HepG2 (cell line): ENCODE data around the gene GPS1. TPM values are rescaled to one million over a fixed set of nuclear protein-coding genes. Genes with fewer than 3 reads are reported as not detected.

ENCODE experiments used
- FOXC1 ChIP-seq: sonication (generic); formaldehyde crosslinking; IDR thresholded peaks from 2 replicates; pipeline ENCODE4 v1.8.0; 2022; ENCODE audit warnings: mild to moderate bottlenecking, missing genetic modification reagents, borderline replicate concordance
- MAZ ChIP-seq, 2 experiments: sonication (generic) in 1 of 2; formaldehyde crosslinking in 1 of 2; IDR thresholded peaks; 2 replicates each; pipeline versions ENCODE4 v1.5.0 to v1.6.1; 2012 to 2020; ENCODE audit warnings: low read depth in 2 of 2, mild to moderate bottlenecking in 2 of 2, borderline replicate concordance in 1 of 2, improper control_type of control experiment in 1 of 2, low read length in 1 of 2, missing genetic modification reagents in 1 of 2, moderate library complexity in 1 of 2
- NR2F1 ChIP-seq, 2 experiments: fragments of 450-650 bp in 1 of 2; formaldehyde crosslinking in 1 of 2; IDR thresholded peaks; 2 replicates each; pipeline versions ENCODE4 v1.5.0 to v1.6.1; 2016 to 2020; ENCODE audit warnings: mild to moderate bottlenecking in 1 of 2, missing compliant biosample characterization in 1 of 2, missing genetic modification reagents in 1 of 2, moderate library complexity in 1 of 2
- PAWR ChIP-seq: sonication (generic); formaldehyde crosslinking; IDR thresholded peaks from 2 replicates; pipeline ENCODE4 v1.4.0; 2020; ENCODE audit warnings: missing genetic modification reagents, mild to moderate bottlenecking, borderline replicate concordance
- PCBP2 ChIP-seq: fragments of 200-400 bp; formaldehyde crosslinking; optimal IDR thresholded peaks from 2 replicates; pipeline ENCODE3; 2018; ENCODE audit warnings: low read length, low read depth; ENCODE audit not compliant: poor library complexity, severe bottlenecking
- PHF20 ChIP-seq: sonication (generic); formaldehyde crosslinking; IDR thresholded peaks from 2 replicates; pipeline ENCODE4 v1.5.0; 2020; ENCODE audit warnings: mild to moderate bottlenecking, missing genetic modification reagents
- RXRB ChIP-seq: IDR thresholded peaks from 2 replicates; pipeline ENCODE4 v1.6.1; 2016; ENCODE audit warnings: borderline replicate concordance, missing genetic modification reagents, missing compliant biosample characterization
- SSRP1 ChIP-seq: IDR thresholded peaks from 2 replicates; pipeline ENCODE4 v1.6.1; 2016; ENCODE audit warnings: control low read depth
- ZNF263 ChIP-seq: sonication (generic); formaldehyde crosslinking; IDR thresholded peaks from 2 replicates; pipeline ENCODE4 v1.4.0; 2020; ENCODE audit warnings: missing genetic modification reagents
- ZNF329 ChIP-seq: sonication (generic); formaldehyde crosslinking; IDR thresholded peaks from 2 replicates; pipeline ENCODE4 v1.9.0; 2021; ENCODE audit warnings: low read depth, mild to moderate bottlenecking, missing genetic modification reagents
- ZNF776 ChIP-seq: sonication (generic); formaldehyde crosslinking; IDR thresholded peaks from 2 replicates; pipeline ENCODE4 v1.4.0; 2020; ENCODE audit warnings: mild to moderate bottlenecking, missing genetic modification reagents
- ZSCAN9 ChIP-seq: IDR thresholded peaks from 2 replicates; pipeline ENCODE4 v1.6.1; 2016; ENCODE audit warnings: borderline replicate concordance
- polyA plus RNA-seq, 8 experiments: library from polyadenylated mRNA; depleted of rRNA in 3 of 8; stranded (reverse) in 7 of 8; unstranded in 1 of 8; fragments of >200 nt; fragmentation: Illumina TruSeq in 4 of 8; extraction: Trizol in 4 of 8; gene quantifications; 2 replicates each; pipeline versions ENCODE4 v1.2.1 to v1.2.3, GENCODE V29; 2011 to 2016; ENCODE audit warnings: low read depth in 4 of 8, missing spikeins in 1 of 8, mixed read lengths in 1 of 8; ENCODE audit not compliant: insufficient read depth in 1 of 8
- total RNA-seq, 5 experiments: library from RNA; depleted of rRNA; stranded (reverse); fragments of >200 nt; fragmentation: Illumina TruSeq; extraction: Trizol; gene quantifications; 2 replicates each; pipeline ENCODE4 v1.2.3, GENCODE V29; 2016; ENCODE audit warnings: low read depth in 1 of 5
- TF ChIP-seq, protein P1 (sequence below): sonication (generic); formaldehyde crosslinking; IDR thresholded peaks from 2 replicates; pipeline ENCODE4 v1.4.0; 2020; ENCODE audit warnings: mild to moderate bottlenecking, missing genetic modification reagents
- TF ChIP-seq, protein P2 (sequence below): sonication (generic); formaldehyde crosslinking; IDR thresholded peaks from 2 replicates; pipeline ENCODE4 v1.4.0; 2020; ENCODE audit warnings: mild to moderate bottlenecking, missing genetic modification reagents
- TF ChIP-seq, protein P3 (sequence below): sonication (generic); formaldehyde crosslinking; IDR thresholded peaks from 2 replicates; pipeline ENCODE4 v1.5.0; 2020; ENCODE audit warnings: mild to moderate bottlenecking, missing genetic modification reagents, borderline replicate concordance
- TF ChIP-seq, protein P4 (sequence below): sonication (generic); formaldehyde crosslinking; IDR thresholded peaks from 2 replicates; pipeline ENCODE4 v1.5.0; 2020; ENCODE audit warnings: missing genetic modification reagents, mild to moderate bottlenecking, borderline replicate concordance

GPS1 gene
- total and polyA plus RNA-seq, 2 of the 13 experiments (the other 11 are each of a cell fraction or from before 2014, with no cell fraction given) = 124 to 128 TPM

DNA sequence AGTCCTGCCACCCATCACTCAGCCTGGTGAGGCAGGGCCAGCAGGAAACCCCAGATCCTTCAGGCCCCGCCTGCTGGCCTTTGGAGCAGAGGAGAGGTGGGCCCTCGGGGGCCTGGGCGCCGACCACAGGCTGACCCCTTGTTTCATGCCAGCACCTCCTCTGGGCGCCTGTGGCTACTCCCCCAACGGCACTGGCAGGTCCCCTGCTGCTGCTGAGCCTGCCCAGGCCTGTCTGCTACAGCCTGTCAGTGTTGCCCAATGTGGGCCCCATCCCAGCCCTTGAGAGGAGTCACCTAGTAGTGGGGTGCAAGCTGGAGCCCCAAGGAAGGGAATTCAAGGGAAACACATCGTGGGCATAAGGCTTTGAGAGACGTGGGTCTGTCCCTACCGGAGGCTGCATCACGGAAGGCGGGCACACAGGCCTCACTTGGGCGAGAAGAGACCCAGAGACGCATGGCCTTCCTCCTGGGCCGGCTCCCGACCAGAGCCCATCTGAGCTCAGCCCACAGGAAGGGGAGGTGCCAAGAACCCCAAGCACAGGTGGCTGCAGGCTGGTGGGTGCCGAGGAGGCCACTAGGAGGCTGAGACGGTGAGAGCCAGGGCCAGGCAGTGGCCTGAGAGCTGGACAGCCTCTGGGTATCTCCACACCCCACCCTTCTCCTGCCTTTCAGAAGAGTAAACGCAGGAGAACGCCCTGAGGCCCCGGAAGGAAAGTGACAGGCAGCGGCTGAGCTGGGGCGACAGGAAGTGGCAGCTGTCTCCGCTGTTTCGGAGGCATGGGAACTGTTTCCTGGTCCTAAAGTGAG is 54.4 kb downstream of the GPS1 start (continued):
- TF ChIP-seq, protein P1, sequence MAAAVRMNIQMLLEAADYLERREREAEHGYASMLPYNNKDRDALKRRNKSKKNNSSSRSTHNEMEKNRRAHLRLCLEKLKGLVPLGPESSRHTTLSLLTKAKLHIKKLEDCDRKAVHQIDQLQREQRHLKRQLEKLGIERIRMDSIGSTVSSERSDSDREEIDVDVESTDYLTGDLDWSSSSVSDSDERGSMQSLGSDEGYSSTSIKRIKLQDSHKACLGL (CRISPR knock-in tag) = peak; percentile 79; the same call in 1 of the 2 replicates
- TF ChIP-seq FOXC1 (CRISPR knock-in tag) = peak; percentile 85
- TF ChIP-seq ZSCAN9 (CRISPR knock-in tag) = peak; percentile 78; the same call in 1 of the 2 replicates
- peak; percentile 69; the same call in 1 of the 2 replicates for TF ChIP-seq MAZ (IDR thresholded peaks at IDR 0.05; ENCODE audit: borderline replicate concordance, low read depth, low read length)
- TF ChIP-seq MAZ (CRISPR knock-in tag; IDR thresholded peaks at IDR 0.05; ENCODE audit: low read depth) = peak; percentile 91
- TF ChIP-seq RXRB (CRISPR knock-in tag) = peak; percentile 75
- peak; percentile 83; the same call in 1 of the 2 replicates for TF ChIP-seq ZNF776 (CRISPR knock-in tag)
- no peak for TF ChIP-seq NR2F1 (CRISPR knock-in tag; IDR thresholded peaks at IDR 0.05)
- TF ChIP-seq ZNF263 (CRISPR knock-in tag) = peak; percentile 56
- 0 out of 2 replicates have a peak, but pooled peaks have one; percentile 45 for TF ChIP-seq PAWR
- no peak for TF ChIP-seq ZNF329
- TF ChIP-seq PHF20 (CRISPR knock-in tag) = peak; percentile 86
- TF ChIP-seq, protein P2, sequence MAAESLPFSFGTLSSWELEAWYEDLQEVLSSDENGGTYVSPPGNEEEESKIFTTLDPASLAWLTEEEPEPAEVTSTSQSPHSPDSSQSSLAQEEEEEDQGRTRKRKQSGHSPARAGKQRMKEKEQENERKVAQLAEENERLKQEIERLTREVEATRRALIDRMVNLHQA (CRISPR knock-in tag) = no peak
- TF ChIP-seq, protein P3, sequence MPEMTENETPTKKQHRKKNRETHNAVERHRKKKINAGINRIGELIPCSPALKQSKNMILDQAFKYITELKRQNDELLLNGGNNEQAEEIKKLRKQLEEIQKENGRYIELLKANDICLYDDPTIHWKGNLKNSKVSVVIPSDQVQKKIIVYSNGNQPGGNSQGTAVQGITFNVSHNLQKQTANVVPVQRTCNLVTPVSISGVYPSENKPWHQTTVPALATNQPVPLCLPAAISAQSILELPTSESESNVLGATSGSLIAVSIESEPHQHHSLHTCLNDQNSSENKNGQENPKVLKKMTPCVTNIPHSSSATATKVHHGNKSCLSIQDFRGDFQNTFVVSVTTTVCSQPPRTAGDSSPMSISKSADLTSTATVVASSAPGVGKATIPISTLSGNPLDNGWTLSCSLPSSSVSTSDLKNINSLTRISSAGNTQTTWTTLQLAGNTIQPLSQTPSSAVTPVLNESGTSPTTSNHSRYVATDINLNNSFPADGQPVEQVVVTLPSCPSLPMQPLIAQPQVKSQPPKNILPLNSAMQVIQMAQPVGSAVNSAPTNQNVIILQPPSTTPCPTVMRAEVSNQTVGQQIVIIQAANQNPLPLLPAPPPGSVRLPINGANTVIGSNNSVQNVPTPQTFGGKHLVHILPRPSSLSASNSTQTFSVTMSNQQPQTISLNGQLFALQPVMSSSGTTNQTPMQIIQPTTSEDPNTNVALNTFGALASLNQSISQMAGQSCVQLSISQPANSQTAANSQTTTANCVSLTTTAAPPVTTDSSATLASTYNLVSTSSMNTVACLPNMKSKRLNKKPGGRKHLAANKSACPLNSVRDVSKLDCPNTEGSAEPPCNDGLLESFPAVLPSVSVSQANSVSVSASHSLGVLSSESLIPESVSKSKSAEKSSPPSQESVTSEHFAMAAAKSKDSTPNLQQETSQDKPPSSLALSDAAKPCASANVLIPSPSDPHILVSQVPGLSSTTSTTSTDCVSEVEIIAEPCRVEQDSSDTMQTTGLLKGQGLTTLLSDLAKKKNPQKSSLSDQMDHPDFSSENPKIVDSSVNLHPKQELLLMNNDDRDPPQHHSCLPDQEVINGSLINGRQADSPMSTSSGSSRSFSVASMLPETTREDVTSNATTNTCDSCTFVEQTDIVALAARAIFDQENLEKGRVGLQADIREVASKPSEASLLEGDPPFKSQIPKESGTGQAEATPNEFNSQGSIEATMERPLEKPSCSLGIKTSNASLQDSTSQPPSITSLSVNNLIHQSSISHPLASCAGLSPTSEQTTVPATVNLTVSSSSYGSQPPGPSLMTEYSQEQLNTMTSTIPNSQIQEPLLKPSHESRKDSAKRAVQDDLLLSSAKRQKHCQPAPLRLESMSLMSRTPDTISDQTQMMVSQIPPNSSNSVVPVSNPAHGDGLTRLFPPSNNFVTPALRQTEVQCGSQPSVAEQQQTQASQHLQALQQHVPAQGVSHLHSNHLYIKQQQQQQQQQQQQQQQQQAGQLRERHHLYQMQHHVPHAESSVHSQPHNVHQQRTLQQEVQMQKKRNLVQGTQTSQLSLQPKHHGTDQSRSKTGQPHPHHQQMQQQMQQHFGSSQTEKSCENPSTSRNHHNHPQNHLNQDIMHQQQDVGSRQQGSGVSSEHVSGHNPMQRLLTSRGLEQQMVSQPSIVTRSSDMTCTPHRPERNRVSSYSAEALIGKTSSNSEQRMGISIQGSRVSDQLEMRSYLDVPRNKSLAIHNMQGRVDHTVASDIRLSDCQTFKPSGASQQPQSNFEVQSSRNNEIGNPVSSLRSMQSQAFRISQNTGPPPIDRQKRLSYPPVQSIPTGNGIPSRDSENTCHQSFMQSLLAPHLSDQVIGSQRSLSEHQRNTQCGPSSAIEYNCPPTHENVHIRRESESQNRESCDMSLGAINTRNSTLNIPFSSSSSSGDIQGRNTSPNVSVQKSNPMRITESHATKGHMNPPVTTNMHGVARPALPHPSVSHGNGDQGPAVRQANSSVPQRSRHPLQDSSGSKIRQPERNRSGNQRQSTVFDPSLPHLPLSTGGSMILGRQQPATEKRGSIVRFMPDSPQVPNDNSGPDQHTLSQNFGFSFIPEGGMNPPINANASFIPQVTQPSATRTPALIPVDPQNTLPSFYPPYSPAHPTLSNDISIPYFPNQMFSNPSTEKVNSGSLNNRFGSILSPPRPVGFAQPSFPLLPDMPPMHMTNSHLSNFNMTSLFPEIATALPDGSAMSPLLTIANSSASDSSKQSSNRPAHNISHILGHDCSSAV (CRISPR knock-in tag) = peak; percentile 31; the same call in 1 of the 2 replicates
- TF ChIP-seq, protein P4, sequence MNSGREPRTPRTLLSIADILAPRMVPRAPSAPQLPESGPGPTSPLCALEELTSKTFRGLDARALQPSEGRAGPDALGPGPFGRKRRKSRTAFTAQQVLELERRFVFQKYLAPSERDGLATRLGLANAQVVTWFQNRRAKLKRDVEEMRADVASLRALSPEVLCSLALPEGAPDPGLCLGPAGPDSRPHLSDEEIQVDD (CRISPR knock-in tag) = 0 out of 2 replicates have a peak, but pooled peaks have one; percentile 77
- TF ChIP-seq SSRP1 = peak; percentile 43; the same call in 1 of the 2 replicates
- no peak for TF ChIP-seq PCBP2
